KBM-7 (cell line): ENCODE data around the gene CDC5L.
A peak's percentile ranks its signal among the peaks of the same experiment; 100 is the strongest.

ENCODE experiments used
- DNase-seq: peaks from one replicate; pipeline ENCODE4 v3.0.0-alpha.2; 2015
- in situ Hi-C: fragments of 300-500 bp; cut with MboI; formaldehyde crosslinking; loops from 2 replicates; pipeline ENCODE4 v1.14.3; 2020; ENCODE audit warnings: low sequenced_read_pairs, low pct_unique_long_range_greater_than_20kb, mixed read lengths

Gene CDC5L

GRCh38 chr6:44468835-44469234 is 81.3 kb downstream of the CDC5L start:
- in situ Hi-C loops: no loop called here

GRCh38 chr6:44470115-44470464 is 82.6 kb downstream of the CDC5L start:
- DNase-seq: no peak
- in situ Hi-C loops: no loop called here

More at GRCh38 chr6:44468835-44469234, 81.3 kb downstream of the CDC5L start:
- DNase-seq: no peak

GRCh38 chr6:44470746-44471145 is 83.2 kb downstream of the CDC5L start:
- in situ Hi-C loops: no loop called here
- no peak for DNase-seq

GRCh38 chr6:44471271-44471981 is 83.9 kb downstream of the CDC5L start:
- in situ Hi-C loops: no loop called here
- DNase-seq: no peak

GRCh38 chr6:44472250-44472945 is 84.9 kb downstream of the CDC5L start:
- in situ Hi-C loops: no loop called here
- no peak for DNase-seq

- in situ Hi-C loops: no loop called here
- no peak for DNase-seq
Measured at GRCh38 chr6:44473393-44474189, 86.1 kb downstream of the CDC5L start.

- in situ Hi-C loops: no loop called here
Measured at GRCh38 chr6:44474190-44474631, 86.7 kb downstream of the CDC5L start.

GRCh38 chr6:44474643-44475042 is 87.1 kb downstream of the CDC5L start:
- in situ Hi-C loops: no loop called here
- no peak for DNase-seq

More at GRCh38 chr6:44474190-44474631, 86.7 kb downstream of the CDC5L start:
- DNase-seq: no peak

GRCh38 chr6:44475417-44475778 is 87.9 kb downstream of the CDC5L start:
- no peak for DNase-seq

GRCh38 chr6:44475779-44476434 is 88.4 kb downstream of the CDC5L start:
- in situ Hi-C loops: no loop called here
- peak; percentile 88 for DNase-seq

More at GRCh38 chr6:44475417-44475778, 87.9 kb downstream of the CDC5L start:
- in situ Hi-C loops: no loop called here

GRCh38 chr6:44476849-44477248 is 89.3 kb downstream of the CDC5L start:
- in situ Hi-C loops: no loop called here
- DNase-seq: no peak

GRCh38 chr6:44477293-44477894 is 89.9 kb downstream of the CDC5L start:
- DNase-seq: no peak
- in situ Hi-C loops: no loop called here

- in situ Hi-C loops: no loop called here
- peak; percentile 37 for DNase-seq
Measured at GRCh38 chr6:44478158-44478557, 90.7 kb downstream of the CDC5L start.

GRCh38 chr6:44478591-44479254 is 91.2 kb downstream of the CDC5L start:
- in situ Hi-C loops: no loop called here

GRCh38 chr6:44480097-44480541 is 92.6 kb downstream of the CDC5L start:
- DNase-seq: no peak
- in situ Hi-C loops: loop anchor here (10.0 kb wide), 1 partner anchor 155 kb away; no protein-coding TSS in a partner anchor

More at GRCh38 chr6:44478591-44479254, 91.2 kb downstream of the CDC5L start:
- no peak for DNase-seq

- no peak for DNase-seq
- in situ Hi-C loops: loop anchor here (10.0 kb wide), 1 partner anchor 154 kb away; no protein-coding TSS in a partner anchor
Measured at GRCh38 chr6:44481056-44481455, 93.5 kb downstream of the CDC5L start.

- in situ Hi-C loops: loop anchor here (10.0 kb wide), 1 partner anchor 153 kb away; no protein-coding TSS in a partner anchor
Measured at GRCh38 chr6:44481760-44482159, 94.3 kb downstream of the CDC5L start.

More at GRCh38 chr6:44481760-44482159, 94.3 kb downstream of the CDC5L start:
- no peak for DNase-seq
